Activated CD8-positive, alpha-beta memory T cell treated with anti-CD3 and anti-CD28 coated beads, Interleukin-2, amount 10 ng/mL, durations not matched to agents 7 days and 5 days (primary cell): ENCODE data around the gene KCNJ16. TPM values are rescaled to one million over a fixed set of nuclear protein-coding genes. Genes with fewer than 3 reads are reported as not detected.
"Not testable (repeated sequence)": the region's sequence is repeated elsewhere in the genome, so short reads cannot be mapped to it uniquely, and the experiment has no call there.

Experiments
- ATAC-seq: fragments of 150-1000 bp; cut with Tn5 transposase; one replicate; pipeline ENCODE4 v1.10.0; 2021; ENCODE audit warnings: moderate library complexity
- CTCF ChIA-PET: fragments of 350-600 bp; sonication (Branson Sonifier 250); formaldehyde crosslinking; loops from one replicate; lab custom pipeline; 2021; ENCODE audit warnings: antibody characterized with exemption; lab: Charles Lee
- DNase-seq: peaks from one replicate; pipeline ENCODE4 v3.0.0-alpha.2; 2020
- H3K27ac Mint-ChIP-seq: one replicate; pipeline ENCODE4 v1.8.0; 2021; ENCODE audit warnings: mild to moderate bottlenecking, mixed read lengths
- H3K27me3 Mint-ChIP-seq: one replicate; pipeline ENCODE4 v1.8.0; 2021; ENCODE audit warnings: mixed read lengths
- H3K36me3 Mint-ChIP-seq: one replicate; pipeline ENCODE4 v1.8.0; 2021; ENCODE audit warnings: mild to moderate bottlenecking, mixed read lengths
- H3K4me1 Mint-ChIP-seq: one replicate; pipeline ENCODE4 v1.8.0; 2021; ENCODE audit warnings: mixed read lengths
- H3K4me3 Mint-ChIP-seq: one replicate; pipeline ENCODE4 v1.8.0; 2021; ENCODE audit warnings: mild to moderate bottlenecking, moderate library complexity, mixed read lengths
- H3K9me3 Mint-ChIP-seq: one replicate; pipeline ENCODE4 v1.8.0; 2022; ENCODE audit warnings: low read depth, mixed read lengths
- total RNA-seq, 2 experiments: library from RNA; stranded (reverse); gene quantifications; one replicate each; pipeline ENCODE4 v1.2.3, GENCODE V29; 2021

The KCNJ16 gene
- not detected for total RNA-seq

- ATAC-seq (no peak), DNase-seq (no peak)
- H3K4me1 Mint-ChIP-seq = no peaks in the 10 kb centered on the region
- H3K36me3 Mint-ChIP-seq = no peaks in the 10 kb centered on the region
- H3K27ac Mint-ChIP-seq = no peak within 1 kb of the TSS
- H3K27me3 Mint-ChIP-seq = no peaks in the 10 kb centered on the region
- no peak within 1 kb of the TSS for H3K4me3 Mint-ChIP-seq
- no peaks in the 10 kb centered on the region for H3K9me3 Mint-ChIP-seq
- CTCF ChIA-PET = no interaction called here
Observed at GRCh38 chr17:70074956-70075355, at the start of gene KCNJ16. Gene KCNJ16 (plus strand): TSS chr17:70075225. CDS start chr17:70132088, 56,863 bp downstream.

GRCh38 chr17:70028397-70028796 lies 46.6 kb upstream of the KCNJ16 start:
- ATAC-seq = no peak
- H3K9me3 Mint-ChIP-seq = no peaks in the 10 kb centered on the region
- CTCF ChIA-PET = no interaction called here

GRCh38 chr17:70028978-70029767 lies 45.9 kb upstream of the KCNJ16 start:
- Mint-ChIP-seq H3K27ac (no peak overlapping the region), H3K27me3 (no peaks in the 10 kb centered on the region), H3K36me3 (no peaks in the 10 kb centered on the region), H3K9me3 (no peaks in the 10 kb centered on the region), H3K4me1 (no peaks in the 10 kb centered on the region), H3K4me3 (no peak overlapping the region)
- ATAC-seq = no peak
- no peak for DNase-seq
- CTCF ChIA-PET = no interaction called here

More at GRCh38 chr17:70028397-70028796, 46.6 kb upstream of the KCNJ16 start:
- H3K27ac Mint-ChIP-seq = no peak overlapping the region
- H3K4me3 Mint-ChIP-seq = no peak overlapping the region
- H3K4me1 Mint-ChIP-seq = no peaks in the 10 kb centered on the region
- DNase-seq = no peak
- H3K27me3 Mint-ChIP-seq = no peaks in the 10 kb centered on the region
- H3K36me3 Mint-ChIP-seq = no peaks in the 10 kb centered on the region

- Mint-ChIP-seq H3K4me3 (no peak overlapping the region), H3K36me3 (no peaks in the 10 kb centered on the region), H3K27ac (no peak overlapping the region), H3K4me1 (no peaks in the 10 kb centered on the region), H3K9me3 (no peaks in the 10 kb centered on the region), H3K27me3 (no peaks in the 10 kb centered on the region)
- DNase-seq (no peak), ATAC-seq (no peak)
- CTCF ChIA-PET = no interaction called here
Observed at GRCh38 chr17:70030371-70030770, 44.7 kb upstream of the KCNJ16 start.

GRCh38 chr17:70031341-70031740 lies 43.7 kb upstream of the KCNJ16 start:
- no peak for ATAC-seq
- CTCF ChIA-PET = no interaction called here
- H3K4me1 Mint-ChIP-seq = no peaks in the 10 kb centered on the region
- no peaks in the 10 kb centered on the region for H3K36me3 Mint-ChIP-seq
- H3K9me3 Mint-ChIP-seq = no peaks in the 10 kb centered on the region
- DNase-seq = no peak
- no peaks in the 10 kb centered on the region for H3K27me3 Mint-ChIP-seq
- H3K27ac Mint-ChIP-seq = no peak overlapping the region
- H3K4me3 Mint-ChIP-seq = no peak overlapping the region

GRCh38 chr17:70033165-70033564 lies 41.9 kb upstream of the KCNJ16 start:
- Mint-ChIP-seq H3K4me1 (no peaks in the 10 kb centered on the region), H3K4me3 (no peak overlapping the region), H3K27me3 (no peaks in the 10 kb centered on the region), H3K9me3 (no peaks in the 10 kb centered on the region), H3K27ac (no peak overlapping the region), H3K36me3 (no peaks in the 10 kb centered on the region)
- DNase-seq = no peak
- no peak for ATAC-seq
- CTCF ChIA-PET = no interaction called here

- DNase-seq (no peak), ATAC-seq (no peak)
- H3K4me1 Mint-ChIP-seq = no peaks in the 10 kb centered on the region
- H3K27me3 Mint-ChIP-seq = no peaks in the 10 kb centered on the region
- CTCF ChIA-PET = no interaction called here
- H3K27ac Mint-ChIP-seq = no peak overlapping the region
- no peak overlapping the region for H3K4me3 Mint-ChIP-seq
- no peaks in the 10 kb centered on the region for H3K36me3 Mint-ChIP-seq
- no peaks in the 10 kb centered on the region for H3K9me3 Mint-ChIP-seq
Observed at GRCh38 chr17:70034158-70034557, 40.9 kb upstream of the KCNJ16 start.

- Mint-ChIP-seq H3K27ac (no peak overlapping the region), H3K27me3 (no peaks in the 10 kb centered on the region), H3K36me3 (no peaks in the 10 kb centered on the region), H3K4me3 (no peak overlapping the region), H3K9me3 (no peaks in the 10 kb centered on the region), H3K4me1 (no peaks in the 10 kb centered on the region)
- CTCF ChIA-PET = no interaction called here
- ATAC-seq (no peak), DNase-seq (no peak)
Observed at GRCh38 chr17:70037498-70037897, 37.5 kb upstream of the KCNJ16 start.

GRCh38 chr17:70040336-70040735 lies 34.7 kb upstream of the KCNJ16 start:
- DNase-seq (no peak), ATAC-seq (no peak)
- no peaks in the 10 kb centered on the region for H3K4me1 Mint-ChIP-seq
- H3K27ac Mint-ChIP-seq = no peak overlapping the region
- H3K27me3 Mint-ChIP-seq = no peaks in the 10 kb centered on the region
- no peaks in the 10 kb centered on the region for H3K36me3 Mint-ChIP-seq
- no peaks in the 10 kb centered on the region for H3K9me3 Mint-ChIP-seq
- H3K4me3 Mint-ChIP-seq = no peak overlapping the region
- CTCF ChIA-PET = no interaction called here

GRCh38 chr17:70041061-70041460 lies 34.0 kb upstream of the KCNJ16 start:
- Mint-ChIP-seq H3K4me3 (no peak overlapping the region), H3K36me3 (no peaks in the 10 kb centered on the region), H3K27ac (no peak overlapping the region), H3K9me3 (no peaks in the 10 kb centered on the region), H3K27me3 (no peaks in the 10 kb centered on the region), H3K4me1 (no peaks in the 10 kb centered on the region)
- DNase-seq = no peak
- CTCF ChIA-PET = no interaction called here
- ATAC-seq = no peak

- H3K27ac Mint-ChIP-seq = no peak overlapping the region
- no peak for ATAC-seq
- H3K27me3 Mint-ChIP-seq = no peaks in the 10 kb centered on the region
- H3K9me3 Mint-ChIP-seq = no peaks in the 10 kb centered on the region
- no peaks in the 10 kb centered on the region for H3K36me3 Mint-ChIP-seq
- no peaks in the 10 kb centered on the region for H3K4me1 Mint-ChIP-seq
- CTCF ChIA-PET = no interaction called here
- no peak for DNase-seq
- no peak overlapping the region for H3K4me3 Mint-ChIP-seq
Observed at GRCh38 chr17:70041540-70041939, 33.5 kb upstream of the KCNJ16 start.

GRCh38 chr17:70045780-70046179 lies 29.2 kb upstream of the KCNJ16 start:
- not testable (repeated sequence) for H3K27ac Mint-ChIP-seq, H3K27me3 Mint-ChIP-seq, DNase-seq

GRCh38 chr17:70047619-70048419 lies 27.2 kb upstream of the KCNJ16 start:
- ATAC-seq = no peak
- H3K36me3 Mint-ChIP-seq = no peaks in the 10 kb centered on the region
- DNase-seq = no peak
- H3K4me3 Mint-ChIP-seq = no peak overlapping the region
- H3K9me3 Mint-ChIP-seq = no peaks in the 10 kb centered on the region
- no peaks in the 10 kb centered on the region for H3K27me3 Mint-ChIP-seq
- H3K4me1 Mint-ChIP-seq = no peaks in the 10 kb centered on the region
- CTCF ChIA-PET = no interaction called here
- no peak overlapping the region for H3K27ac Mint-ChIP-seq

More at GRCh38 chr17:70045780-70046179, 29.2 kb upstream of the KCNJ16 start:
- CTCF ChIA-PET, H3K4me1 Mint-ChIP-seq, H3K4me3 Mint-ChIP-seq, H3K9me3 Mint-ChIP-seq, ATAC-seq, H3K36me3 Mint-ChIP-seq: not testable (repeated sequence)
